Motor neuron (in vitro differentiated cells): ENCODE data around the gene MYO3A. TPM values are rescaled to one million over a fixed set of nuclear protein-coding genes. Genes with fewer than 3 reads are reported as not detected.

Source experiments
- ATAC-seq, 8 experiments: fragments of 200-7000 bp; cut with Tn5 transposase; replicated peaks in 6 of 8; 2 replicates each; pipeline ENCODE4 v1.8.0; 2021; ENCODE audit warnings: mild to moderate bottlenecking in 8 of 8, moderate library complexity in 8 of 8
- H3K27ac ChIP-seq, 2 donors: fragments of 250-450 bp; sonication (Bioruptor Pico); 2 replicates each; pipeline ENCODE4 v1.9.0; 2021; ENCODE audit warnings: antibody characterized with exemption in 2 of 2, mild to moderate bottlenecking in 2 of 2, moderate library complexity in 1 of 2
- H3K4me1 ChIP-seq, 2 donors: fragments of 250-450 bp; sonication (Bioruptor Pico); replicated peaks in 1 of 2; 2 replicates each; pipeline ENCODE4 v1.6.1; 2021; ENCODE audit warnings: antibody characterized with exemption in 2 of 2, mild to moderate bottlenecking in 2 of 2, moderate library complexity in 1 of 2
- H3K4me3 ChIP-seq, 5 donors: fragments of 250-450 bp; sonication (Bioruptor Pico); 2 replicates each; pipeline ENCODE4 v1.9.0; 2021; ENCODE audit warnings: antibody characterized with exemption in 5 of 5, mild to moderate bottlenecking in 5 of 5, moderate library complexity in 4 of 5
- WGBS, 10 experiments: fragments of 450-650 bp; shearing (Covaris generic); methylation state at CpG; one replicate each; pipeline ENCODE4 v1.0.0; 2022; 5-methylcytosine and 5-hydroxymethylcytosine counted together
- in situ Hi-C, 9 experiments: fragments of 400-800 bp; cut with MboI; loops; one replicate each; pipeline ENCODE4 v1.15.0; 2021; ENCODE audit warnings: low sequenced_read_pairs in 9 of 9, low pct_unique_long_range_greater_than_20kb in 2 of 9; ENCODE audit not compliant: unreplicated experiment in 9 of 9
- total RNA-seq, 8 experiments: library from RNA; unstranded; fragments of 300-600 nt; gene quantifications; 2 replicates each; pipeline versions ENCODE4 v1.2.3 to v1.2.4, GENCODE V29; 2022

MYO3A gene
- total RNA-seq, 8 experiments from 2014 or later = 0.07 to 4.0 (median 1.6) TPM; not detected in 1

GRCh38 chr10:25934621-25935139 lies 651 bp downstream of the MYO3A start:
- Histone ChIP-seq H3K4me1 (peaks cover 10 to 24% of the 10 kb centered on the region in 2 donors), H3K27ac (peak overlapping the region in 1 of 2 donors; percentile 47), H3K4me3 (peak overlapping the region; percentile 33 to 50 (median 45))
- in situ Hi-C loops = no loop called here
- WGBS, 10 experiments = 0% methylated on average over 1 to 2 of the region's 35 CpGs; no CpG with 5 or more reads in 5 of the 10 experiments
- peak in 6 of 8 experiments; percentile 84 to 86 (median 86) for ATAC-seq

GRCh38 chr10:25938405-25938804 lies 4.4 kb downstream of the MYO3A start:
- in situ Hi-C loops = no loop called here
- Histone ChIP-seq H3K4me3 (no peak overlapping the region), H3K4me1 (peaks cover 10 to 24% of the 10 kb centered on the region in 2 donors), H3K27ac (peak overlapping the region in 1 of 2 donors; percentile 74)
- peak in 4 of 8 experiments; percentile 16 to 64 (median 60) for ATAC-seq

DNA sequence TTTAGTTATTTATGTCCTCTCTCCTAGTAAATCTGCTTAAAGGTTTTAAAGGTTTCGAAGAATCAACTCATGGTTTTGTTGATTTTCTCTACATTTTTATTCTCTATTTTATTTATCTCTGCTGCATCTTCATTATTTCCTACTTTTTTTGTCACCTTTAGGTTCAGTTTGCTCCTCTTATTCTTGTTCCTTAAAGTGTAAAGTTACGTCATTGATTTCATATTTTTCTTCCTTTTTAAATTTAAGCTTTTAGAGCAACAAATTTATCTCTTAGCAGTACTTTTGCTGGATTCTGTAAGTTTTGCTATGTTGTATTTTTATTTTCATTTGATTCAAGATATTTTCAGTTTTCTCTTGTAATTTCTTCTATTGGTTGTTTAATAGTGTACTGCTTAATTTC lies 10.7 kb downstream of the MYO3A start:
- WGBS, 10 experiments = 0 to 100% (median 91%) methylated on average over 1 to 2 of the region's 2 CpGs
- in situ Hi-C loops = no loop called here

GRCh38 chr10:25952857-25953256 lies 18.8 kb downstream of the MYO3A start:
- Histone ChIP-seq H3K27ac (no peak overlapping the region), H3K4me1 (no peaks in the 10 kb centered on the region), H3K4me3 (no peak overlapping the region)
- ATAC-seq = peak in 3 of 8 experiments; percentile 30 to 99 (median 86)
- 5 to 100% (median 67%) methylated on average over 1 to 2 of the region's 2 CpGs; no CpG with 5 or more reads in 1 of the 10 experiments for WGBS, 10 experiments
- in situ Hi-C loops = no loop called here

More for the DNA sequence above, 10.7 kb downstream of the MYO3A start:
- Histone ChIP-seq H3K4me3 (no peak overlapping the region), H3K27ac (no peak overlapping the region), H3K4me1 (no peaks in the 10 kb centered on the region)
- ATAC-seq = no peak

- in situ Hi-C loops = no loop called here
- no peak for ATAC-seq
- H3K4me3 ChIP-seq = no peak overlapping the region
- H3K4me1 ChIP-seq = no peaks in the 10 kb centered on the region
- no peak overlapping the region for H3K27ac ChIP-seq
- 0 to 100% (median 60%) methylated on average over 1 of the region's 1 CpG; no CpG with 5 or more reads in 2 of the 10 experiments for WGBS, 10 experiments
Observed at GRCh38 chr10:25954851-25955250, 20.8 kb downstream of the MYO3A start.

GRCh38 chr10:25959540-25960232 lies 25.7 kb downstream of the MYO3A start:
- in situ Hi-C loops = no loop called here
- WGBS, 10 experiments = 13 to 100% (median 83%) methylated on average over 1 to 3 of the region's 3 CpGs; no CpG with 5 or more reads in 2 of the 10 experiments
- no peak overlapping the region for H3K4me3 ChIP-seq
- no peak for ATAC-seq
- no peak overlapping the region for H3K27ac ChIP-seq
- H3K4me1 ChIP-seq = no peaks in the 10 kb centered on the region

- WGBS, 10 experiments = 0 to 100% (median 79%) methylated on average over 1 to 4 of the region's 4 CpGs; no CpG with 5 or more reads in 2 of the 10 experiments
- ATAC-seq = no peak
- Histone ChIP-seq H3K4me3 (no peak overlapping the region), H3K4me1 (peaks cover 3 to 5% of the 10 kb centered on the region in 2 donors), H3K27ac (no peak overlapping the region)
- in situ Hi-C loops = no loop called here
Observed at GRCh38 chr10:25965584-25965983, 31.6 kb downstream of the MYO3A start.

- no peak overlapping the region for H3K4me3 ChIP-seq
- H3K27ac ChIP-seq = no peak overlapping the region
- in situ Hi-C loops = no loop called here
- WGBS, 10 experiments = 0 to 75% (median 29%) methylated on average over 1 to 2 of the region's 2 CpGs; no CpG with 5 or more reads in 2 of the 10 experiments
- peak in 6 of 8 experiments; percentile 46 to 98 (median 72) for ATAC-seq
- peaks cover 3 to 5% of the 10 kb centered on the region in 2 donors for H3K4me1 ChIP-seq
Observed at GRCh38 chr10:25966844-25967243, 32.8 kb downstream of the MYO3A start.

- no peaks in the 10 kb centered on the region for H3K4me1 ChIP-seq
- no peak overlapping the region for H3K27ac ChIP-seq
- in situ Hi-C loops = no loop called here
- no peak for ATAC-seq
- H3K4me3 ChIP-seq = no peak overlapping the region
Observed at GRCh38 chr10:25972631-25973030, 38.6 kb downstream of the MYO3A start.

DNA sequence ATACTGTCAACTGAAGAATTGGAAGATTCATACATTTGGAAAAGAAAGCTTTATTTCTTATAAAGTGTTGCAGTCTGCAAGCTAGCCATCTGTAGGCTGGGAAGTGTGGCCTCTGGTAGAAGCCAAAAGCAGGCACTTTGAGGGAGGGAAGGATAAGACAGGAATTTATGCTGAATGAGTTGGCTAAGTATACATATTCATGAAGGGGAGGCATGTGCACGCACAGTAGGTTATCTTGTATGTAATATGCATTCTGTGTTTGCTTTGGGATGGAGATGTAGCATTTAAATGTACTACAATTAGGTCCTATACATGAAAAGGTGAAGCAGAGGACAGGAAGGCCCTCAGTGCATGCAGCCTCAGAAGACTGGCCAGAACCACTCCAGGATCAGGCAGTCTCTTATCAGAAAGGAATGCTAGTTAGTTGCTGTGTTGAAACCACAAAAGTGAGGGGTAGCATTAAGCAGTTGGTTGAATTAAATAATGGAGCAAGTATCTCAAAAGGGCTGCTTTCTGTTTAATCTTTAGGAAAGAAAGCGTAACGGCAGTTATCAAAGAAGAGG lies 40.9 kb downstream of the MYO3A start:
- in situ Hi-C loops = no loop called here
- peak in 3 of 8 experiments; percentile 86 to 98 (median 96) for ATAC-seq

DNA sequence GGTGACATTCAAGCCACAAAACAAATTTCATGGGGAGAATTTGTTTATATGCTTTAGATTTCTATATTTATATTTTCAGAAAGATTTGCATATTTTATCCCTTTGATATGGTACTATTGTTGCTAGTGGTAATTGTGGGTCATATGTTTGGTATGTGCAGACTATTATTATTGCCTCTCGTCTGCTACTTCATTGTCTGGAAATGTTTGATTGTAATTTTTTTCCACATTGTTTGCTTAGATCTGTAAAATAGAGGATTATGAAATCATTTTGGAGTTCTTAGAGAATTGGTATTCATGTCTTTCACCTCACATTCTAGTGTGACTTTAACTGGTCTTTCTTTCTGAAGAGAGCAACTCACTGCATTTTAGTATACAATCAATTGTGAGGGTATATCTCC lies 44.7 kb downstream of the MYO3A start:
- H3K4me1 ChIP-seq = no peaks in the 10 kb centered on the region
- WGBS, 10 experiments = 0 to 88% (median 63%) methylated on average over 1 of the region's 1 CpG; no CpG with 5 or more reads in 2 of the 10 experiments
- no peak overlapping the region for H3K27ac ChIP-seq
- in situ Hi-C loops = no loop called here
- ATAC-seq = no peak
- no peak overlapping the region for H3K4me3 ChIP-seq

More for the DNA sequence above, 40.9 kb downstream of the MYO3A start:
- Histone ChIP-seq H3K27ac (no peak overlapping the region), H3K4me1 (no peaks in the 10 kb centered on the region), H3K4me3 (no peak overlapping the region)
- WGBS, 10 experiments = 7 to 100% (median 67%) methylated on average over 1 to 3 of the region's 3 CpGs; no CpG with 5 or more reads in 1 of the 10 experiments

DNA sequence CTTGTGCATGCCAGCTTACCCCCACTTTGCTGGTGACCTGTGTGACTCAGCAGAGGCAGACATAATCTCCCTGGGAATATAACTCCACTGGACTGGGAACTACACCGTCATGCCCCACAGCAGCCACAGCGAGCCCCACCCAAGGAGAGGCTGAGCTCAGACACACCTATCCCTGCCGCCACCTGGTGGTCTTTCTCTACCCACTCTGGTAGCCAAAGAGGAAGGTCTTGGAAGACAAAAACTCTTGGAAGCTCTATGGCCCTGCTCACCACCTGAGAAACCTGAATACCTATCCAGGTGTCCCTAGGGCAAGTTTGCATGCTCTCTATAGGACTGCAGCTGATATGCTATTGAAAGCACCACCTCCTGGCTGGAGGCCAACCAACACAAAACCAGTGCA lies 48.1 kb downstream of the MYO3A start:
- in situ Hi-C loops = no loop called here
- 0 to 50% methylated on average over 1 to 2 of the region's 3 CpGs; no CpG with 5 or more reads in 8 of the 10 experiments for WGBS, 10 experiments
- no peak overlapping the region for H3K27ac ChIP-seq
- ATAC-seq = no peak
- no peaks in the 10 kb centered on the region for H3K4me1 ChIP-seq
- H3K4me3 ChIP-seq = no peak overlapping the region

- no peak overlapping the region for H3K27ac ChIP-seq
- peak in 2 of 8 experiments; percentile 39 to 64 for ATAC-seq
- 10 to 100% (median 76%) methylated on average over 1 to 2 of the region's 2 CpGs for WGBS, 10 experiments
- H3K4me1 ChIP-seq = no peaks in the 10 kb centered on the region
- in situ Hi-C loops = no loop called here
- H3K4me3 ChIP-seq = no peak overlapping the region
Observed at GRCh38 chr10:25988583-25988982, 54.6 kb downstream of the MYO3A start.
